GM21723 (cell line): ENCODE results near the gene PBX1.

Experiments used
- ATAC-seq: cut with Tn5 transposase; IDR thresholded peaks from one replicate; pipeline ENCODE4 v1.9.1; 2021; ENCODE audit warnings: mild to moderate bottlenecking, moderate library complexity; ENCODE audit not compliant: unreplicated experiment

Gene PBX1

GRCh38 chr1:164611754-164612642, 53.0 kb downstream of the PBX1 start:
- ATAC-seq, result no peak

- ATAC-seq, result no peak
These were observed 54.2 kb downstream of the PBX1 start for GRCh38 chr1:164613176-164613575.

- no peak for ATAC-seq
These were observed 55.3 kb downstream of the PBX1 start for GRCh38 chr1:164614316-164614715.

GRCh38 chr1:164617377-164618201, 58.6 kb downstream of the PBX1 start:
- ATAC-seq, result no peak

- ATAC-seq, result no peak
These were observed 59.2 kb downstream of the PBX1 start for GRCh38 chr1:164618202-164618564.

GRCh38 chr1:164619006-164619784, 60.2 kb downstream of the PBX1 start:
- no peak for ATAC-seq

GRCh38 chr1:164622068-164622845, 63.3 kb downstream of the PBX1 start:
- ATAC-seq, result no peak

GRCh38 chr1:164623805-164624204, 64.8 kb downstream of the PBX1 start:
- ATAC-seq, result no peak

GRCh38 chr1:164624400-164624799, 65.4 kb downstream of the PBX1 start:
- ATAC-seq, result no peak

GRCh38 chr1:164625004-164625617, 66.1 kb downstream of the PBX1 start:
- no peak for ATAC-seq

- ATAC-seq, result no peak
These were observed 69.8 kb downstream of the PBX1 start for GRCh38 chr1:164628772-164629171.

- ATAC-seq, result no peak
These were observed 71.0 kb downstream of the PBX1 start for GRCh38 chr1:164629971-164630370.

GRCh38 chr1:164630626-164631396, 71.8 kb downstream of the PBX1 start:
- ATAC-seq, result no peak

- ATAC-seq, result no peak
These were observed 72.8 kb downstream of the PBX1 start for GRCh38 chr1:164631751-164632150.

- ATAC-seq, result no peak
These were observed 75.0 kb downstream of the PBX1 start for GRCh38 chr1:164633997-164634396.

GRCh38 chr1:164635059-164635802, 76.2 kb downstream of the PBX1 start:
- ATAC-seq, result no peak

- no peak for ATAC-seq
These were observed 77.1 kb downstream of the PBX1 start for GRCh38 chr1:164635803-164636731.
